ENCODE measurements around the gene KRT23. TPM values are rescaled to one million over a fixed set of nuclear protein-coding genes. Genes with fewer than 3 reads are reported as not detected.
A peak's percentile ranks its signal among the peaks of the same experiment; 100 is the strongest.

The KRT23 gene
- total and polyA plus RNA-seq, 12 donors, result 0.03 TPM; not detected in 11

GRCh38 chr17:40960144-40960543 is 22.7 kb upstream of the KRT23 start:
- intact Hi-C loops (cut with DNase I), result no loop called here
- WGBS, 4 donors, result 72 to 76% (median 74%) methylated on average over 10 of the region's 10 CpGs
- no peak overlapping the region for H3K4me3 ChIP-seq
- no peaks in the 10 kb centered on the region for H3K9me3 ChIP-seq (replicated peaks in 1 of 3)
- H3K27ac ChIP-seq, result no peak overlapping the region
- no peaks in the 10 kb centered on the region for H3K4me1 ChIP-seq (replicated peaks in 1 of 2)
- H3K36me3 ChIP-seq (replicated peaks in 1 of 2), result no peaks in the 10 kb centered on the region
- no peak for TF ChIP-seq POLR2A (IDR thresholded peaks at IDR 0.05)
- TF ChIP-seq, protein P1, sequence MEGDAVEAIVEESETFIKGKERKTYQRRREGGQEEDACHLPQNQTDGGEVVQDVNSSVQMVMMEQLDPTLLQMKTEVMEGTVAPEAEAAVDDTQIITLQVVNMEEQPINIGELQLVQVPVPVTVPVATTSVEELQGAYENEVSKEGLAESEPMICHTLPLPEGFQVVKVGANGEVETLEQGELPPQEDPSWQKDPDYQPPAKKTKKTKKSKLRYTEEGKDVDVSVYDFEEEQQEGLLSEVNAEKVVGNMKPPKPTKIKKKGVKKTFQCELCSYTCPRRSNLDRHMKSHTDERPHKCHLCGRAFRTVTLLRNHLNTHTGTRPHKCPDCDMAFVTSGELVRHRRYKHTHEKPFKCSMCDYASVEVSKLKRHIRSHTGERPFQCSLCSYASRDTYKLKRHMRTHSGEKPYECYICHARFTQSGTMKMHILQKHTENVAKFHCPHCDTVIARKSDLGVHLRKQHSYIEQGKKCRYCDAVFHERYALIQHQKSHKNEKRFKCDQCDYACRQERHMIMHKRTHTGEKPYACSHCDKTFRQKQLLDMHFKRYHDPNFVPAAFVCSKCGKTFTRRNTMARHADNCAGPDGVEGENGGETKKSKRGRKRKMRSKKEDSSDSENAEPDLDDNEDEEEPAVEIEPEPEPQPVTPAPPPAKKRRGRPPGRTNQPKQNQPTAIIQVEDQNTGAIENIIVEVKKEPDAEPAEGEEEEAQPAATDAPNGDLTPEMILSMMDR (IDR thresholded peaks at IDR 0.05), result no peak
- peak in 3 of 7 donors; percentile 15 to 54 (median 22) for DNase-seq
- H3K27me3 ChIP-seq, result no peaks in the 10 kb centered on the region

GRCh38 chr17:40958086-40958953 is 20.9 kb upstream of the KRT23 start:
- no peak for DNase-seq
- 81 to 87% (median 84%) methylated on average over 12 of the region's 12 CpGs for WGBS, 4 donors
- Histone ChIP-seq H3K4me3 (no peak overlapping the region), H3K27me3 (no peaks in the 10 kb centered on the region), H3K4me1 (replicated peaks in 1 of 2) (no peaks in the 10 kb centered on the region), H3K27ac (no peak overlapping the region), H3K9me3 (replicated peaks in 1 of 3) (no peaks in the 10 kb centered on the region), H3K36me3 (replicated peaks in 1 of 2) (no peaks in the 10 kb centered on the region)
- TF ChIP-seq, protein P1 (IDR thresholded peaks at IDR 0.05), result no peak
- TF ChIP-seq POLR2A (IDR thresholded peaks at IDR 0.05), result no peak
- intact Hi-C loops (cut with DNase I), result loop anchor here in 1 of 2 donors (10.0 kb wide), 1 partner anchor 376 kb away; no protein-coding TSS in a partner anchor

DNA sequence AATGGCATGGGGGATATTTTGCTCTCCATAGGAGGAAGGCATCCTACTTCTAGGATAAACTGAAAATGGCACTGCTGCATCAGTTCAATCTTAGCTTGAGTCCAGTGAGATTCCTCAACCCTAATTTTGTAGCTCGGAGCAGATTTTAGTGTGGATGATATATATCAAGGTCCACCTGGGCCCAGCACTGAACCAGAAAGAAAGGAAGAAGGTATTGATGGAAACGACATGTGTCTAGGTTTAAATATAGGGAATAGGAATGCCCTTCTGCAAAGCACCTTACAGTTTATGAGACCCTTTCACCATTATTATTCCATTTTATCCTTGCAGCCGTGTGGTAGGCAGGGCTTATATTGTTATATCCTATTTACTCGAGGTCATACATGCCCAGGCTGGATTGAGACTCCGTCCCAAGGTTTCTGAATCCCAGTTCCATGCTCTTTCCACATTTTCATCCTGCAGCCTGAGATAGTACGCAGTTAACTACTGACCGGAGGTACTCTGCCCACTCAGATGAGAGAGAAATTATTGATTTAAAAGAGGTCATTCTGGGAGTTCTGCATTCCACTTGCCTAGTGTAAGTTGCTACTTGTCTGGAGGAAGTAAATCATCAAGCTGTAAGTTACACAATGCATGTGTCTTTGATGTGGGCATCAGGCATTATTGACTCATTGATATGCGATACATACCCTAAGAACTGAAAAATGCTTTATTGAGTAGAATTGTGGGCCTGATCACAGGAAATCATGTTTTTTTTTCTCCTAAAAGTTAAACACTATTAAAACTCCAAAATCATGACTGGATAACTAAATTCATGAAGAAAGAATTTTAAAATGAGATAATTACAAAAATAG is 19.2 kb upstream of the KRT23 start:
- 64 to 77% (median 71%) methylated on average over 8 of the region's 8 CpGs for WGBS, 4 donors
- Histone ChIP-seq H3K4me1 (replicated peaks in 1 of 2) (no peaks in the 10 kb centered on the region), H3K27ac (no peak overlapping the region), H3K27me3 (no peaks in the 10 kb centered on the region), H3K4me3 (no peak overlapping the region), H3K9me3 (replicated peaks in 1 of 3) (no peaks in the 10 kb centered on the region), H3K36me3 (replicated peaks in 1 of 2) (no peaks in the 10 kb centered on the region)
- TF ChIP-seq POLR2A (IDR thresholded peaks at IDR 0.05), result no peak
- TF ChIP-seq, protein P1 (IDR thresholded peaks at IDR 0.05), result no peak
- no peak for DNase-seq
- intact Hi-C loops (cut with DNase I), result loop anchor here in 1 of 2 donors (10.0 kb wide), 1 partner anchor 378 kb away; no protein-coding TSS in a partner anchor

GRCh38 chr17:40953881-40954280 is 16.4 kb upstream of the KRT23 start:
- Histone ChIP-seq H3K4me1 (replicated peaks in 1 of 2) (no peaks in the 10 kb centered on the region), H3K4me3 (no peak overlapping the region), H3K27ac (no peak overlapping the region), H3K27me3 (no peaks in the 10 kb centered on the region), H3K36me3 (replicated peaks in 1 of 2) (no peaks in the 10 kb centered on the region), H3K9me3 (replicated peaks in 1 of 3) (no peaks in the 10 kb centered on the region)
- no peak for DNase-seq
- TF ChIP-seq POLR2A (IDR thresholded peaks at IDR 0.05), result no peak
- TF ChIP-seq, protein P1 (IDR thresholded peaks at IDR 0.05), result no peak
- intact Hi-C loops (cut with DNase I), result loop anchor here in 1 of 2 donors (10.0 kb wide), 1 partner anchor 381 kb away; no protein-coding TSS in a partner anchor
- 73 to 80% (median 76%) methylated on average over 2 of the region's 2 CpGs for WGBS, 4 donors
